ENCODE data around the gene SLC10A4.
"Not testable (repeated sequence)": the region's sequence is repeated elsewhere in the genome, so short reads cannot be mapped to it uniquely, and the experiment has no call there.

The SLC10A4 gene, protein sequence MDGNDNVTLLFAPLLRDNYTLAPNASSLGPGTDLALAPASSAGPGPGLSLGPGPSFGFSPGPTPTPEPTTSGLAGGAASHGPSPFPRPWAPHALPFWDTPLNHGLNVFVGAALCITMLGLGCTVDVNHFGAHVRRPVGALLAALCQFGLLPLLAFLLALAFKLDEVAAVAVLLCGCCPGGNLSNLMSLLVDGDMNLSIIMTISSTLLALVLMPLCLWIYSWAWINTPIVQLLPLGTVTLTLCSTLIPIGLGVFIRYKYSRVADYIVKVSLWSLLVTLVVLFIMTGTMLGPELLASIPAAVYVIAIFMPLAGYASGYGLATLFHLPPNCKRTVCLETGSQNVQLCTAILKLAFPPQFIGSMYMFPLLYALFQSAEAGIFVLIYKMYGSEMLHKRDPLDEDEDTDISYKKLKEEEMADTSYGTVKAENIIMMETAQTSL

GRCh38 chr4:48483006-48483776, at the start of gene SLC10A4:
TSS of gene SLC10A4 (plus strand) at chr4:48483343. CDS start at chr4:48483562, 219 bp downstream.
- peak within 1 kb of the TSS in 1 of 2 donors; percentile 45 for H3K4me3 ChIP-seq (ENCODE audit: low read depth in 1 of 2, low read length in 2 of 2)
- peaks cover 0 to 4% of the 10 kb centered on the region in 2 donors for H3K4me1 ChIP-seq (ENCODE audit: control insufficient read depth in 1 of 2, insufficient read depth in 2 of 2, low read length in 2 of 2)
- H3K27ac ChIP-seq (ENCODE audit: low read depth, low read length) = no peak within 1 kb of the TSS
- no peaks in the 10 kb centered on the region for H3K36me3 ChIP-seq (ENCODE audit: control insufficient read depth in 1 of 2, insufficient read depth in 2 of 2, low read length in 2 of 2)
- H3K27me3 ChIP-seq (ENCODE audit: control insufficient read depth in 1 of 2, insufficient read depth in 2 of 2, low read length in 2 of 2) = peaks cover 50 to 66% of the 10 kb centered on the region in 2 donors
- no peak within 1 kb of the TSS for H3K9ac ChIP-seq (ENCODE audit: low read depth in 1 of 2, low read length in 2 of 2)
- H3K9me3 ChIP-seq (ENCODE audit: control insufficient read depth in 1 of 2, low read length in 2 of 2) = no peaks in the 10 kb centered on the region

- Histone ChIP-seq H3K27ac (ENCODE audit: low read depth, low read length) (no peak overlapping the region), H3K9ac (ENCODE audit: low read depth in 1 of 2, low read length in 2 of 2) (no peak overlapping the region), H3K9me3 (ENCODE audit: control insufficient read depth in 1 of 2, low read length in 2 of 2) (no peaks in the 10 kb centered on the region), H3K36me3 (ENCODE audit: control insufficient read depth in 1 of 2, insufficient read depth in 2 of 2, low read length in 2 of 2) (no peaks in the 10 kb centered on the region), H3K4me3 (ENCODE audit: low read depth in 1 of 2, low read length in 2 of 2) (no peak overlapping the region), H3K27me3 (ENCODE audit: control insufficient read depth in 1 of 2, insufficient read depth in 2 of 2, low read length in 2 of 2) (no peaks in the 10 kb centered on the region), H3K4me1 (ENCODE audit: control insufficient read depth in 1 of 2, insufficient read depth in 2 of 2, low read length in 2 of 2) (peaks cover 0 to 5% of the 10 kb centered on the region in 2 donors)
These were observed 46.8 kb upstream of the SLC10A4 start for GRCh38 chr4:48436318-48436717.

GRCh38 chr4:48439988-48440387, 43.2 kb upstream of the SLC10A4 start:
- peaks cover 0 to 5% of the 10 kb centered on the region in 2 donors for H3K4me1 ChIP-seq (ENCODE audit: control insufficient read depth in 1 of 2, insufficient read depth in 2 of 2, low read length in 2 of 2)
- no peak overlapping the region for H3K27ac ChIP-seq (ENCODE audit: low read depth, low read length)
- no peaks in the 10 kb centered on the region for H3K36me3 ChIP-seq (ENCODE audit: control insufficient read depth in 1 of 2, insufficient read depth in 2 of 2, low read length in 2 of 2)
- H3K27me3 ChIP-seq (ENCODE audit: control insufficient read depth in 1 of 2, insufficient read depth in 2 of 2, low read length in 2 of 2) = no peaks in the 10 kb centered on the region
- H3K4me3 ChIP-seq (ENCODE audit: low read depth in 1 of 2, low read length in 2 of 2) = no peak overlapping the region
- H3K9me3 ChIP-seq (ENCODE audit: control insufficient read depth in 1 of 2, low read length in 2 of 2) = no peaks in the 10 kb centered on the region
- no peak overlapping the region for H3K9ac ChIP-seq (ENCODE audit: low read depth in 1 of 2, low read length in 2 of 2)

GRCh38 chr4:48440914-48441313, 42.2 kb upstream of the SLC10A4 start:
- H3K9me3 ChIP-seq (ENCODE audit: control insufficient read depth in 1 of 2, low read length in 2 of 2); H3K4me3 ChIP-seq (ENCODE audit: low read depth in 1 of 2, low read length in 2 of 2); H3K27me3 ChIP-seq (ENCODE audit: control insufficient read depth in 1 of 2, insufficient read depth in 2 of 2, low read length in 2 of 2); H3K36me3 ChIP-seq (ENCODE audit: control insufficient read depth in 1 of 2, insufficient read depth in 2 of 2, low read length in 2 of 2); H3K27ac ChIP-seq (ENCODE audit: low read depth, low read length); H3K4me1 ChIP-seq (ENCODE audit: control insufficient read depth in 1 of 2, insufficient read depth in 2 of 2, low read length in 2 of 2); H3K9ac ChIP-seq (ENCODE audit: low read depth in 1 of 2, low read length in 2 of 2): not testable (repeated sequence)

DNA sequence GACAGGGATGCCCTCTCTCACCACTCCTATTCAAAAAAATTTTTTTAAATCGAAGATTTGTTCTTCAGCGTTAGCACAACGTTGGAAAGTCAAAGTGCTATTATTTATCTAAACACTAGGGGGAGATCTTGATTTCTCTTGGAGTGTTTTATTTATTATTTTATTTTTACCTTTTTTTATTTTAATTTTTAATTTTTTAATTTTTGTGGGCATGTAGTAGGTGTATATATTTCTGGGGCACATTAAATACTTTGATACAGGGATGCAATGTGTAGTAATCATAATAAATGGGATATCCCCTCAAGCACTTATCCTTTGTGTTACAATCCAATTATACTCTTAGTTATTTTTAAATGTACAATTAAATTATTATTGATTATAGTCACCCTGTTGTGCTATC, 37.4 kb upstream of the SLC10A4 start:
- no peak overlapping the region for H3K9ac ChIP-seq (ENCODE audit: low read depth in 1 of 2, low read length in 2 of 2)
- H3K4me3 ChIP-seq (ENCODE audit: low read depth in 1 of 2, low read length in 2 of 2) = no peak overlapping the region
- H3K9me3 ChIP-seq (ENCODE audit: control insufficient read depth in 1 of 2, low read length in 2 of 2) = no peaks in the 10 kb centered on the region
- no peaks in the 10 kb centered on the region for H3K4me1 ChIP-seq (ENCODE audit: control insufficient read depth in 1 of 2, insufficient read depth in 2 of 2, low read length in 2 of 2)
- H3K27ac ChIP-seq (ENCODE audit: low read depth, low read length) = no peak overlapping the region
- H3K27me3 ChIP-seq (ENCODE audit: control insufficient read depth in 1 of 2, insufficient read depth in 2 of 2, low read length in 2 of 2) = no peaks in the 10 kb centered on the region
- no peaks in the 10 kb centered on the region for H3K36me3 ChIP-seq (ENCODE audit: control insufficient read depth in 1 of 2, insufficient read depth in 2 of 2, low read length in 2 of 2)

GRCh38 chr4:48446642-48447041, 36.5 kb upstream of the SLC10A4 start:
- Histone ChIP-seq H3K9me3 (ENCODE audit: control insufficient read depth in 1 of 2, low read length in 2 of 2) (no peaks in the 10 kb centered on the region), H3K9ac (ENCODE audit: low read depth in 1 of 2, low read length in 2 of 2) (no peak overlapping the region), H3K27me3 (ENCODE audit: control insufficient read depth in 1 of 2, insufficient read depth in 2 of 2, low read length in 2 of 2) (no peaks in the 10 kb centered on the region), H3K4me1 (ENCODE audit: control insufficient read depth in 1 of 2, insufficient read depth in 2 of 2, low read length in 2 of 2) (no peaks in the 10 kb centered on the region), H3K4me3 (ENCODE audit: low read depth in 1 of 2, low read length in 2 of 2) (no peak overlapping the region), H3K27ac (ENCODE audit: low read depth, low read length) (no peak overlapping the region), H3K36me3 (ENCODE audit: control insufficient read depth in 1 of 2, insufficient read depth in 2 of 2, low read length in 2 of 2) (no peaks in the 10 kb centered on the region)

DNA sequence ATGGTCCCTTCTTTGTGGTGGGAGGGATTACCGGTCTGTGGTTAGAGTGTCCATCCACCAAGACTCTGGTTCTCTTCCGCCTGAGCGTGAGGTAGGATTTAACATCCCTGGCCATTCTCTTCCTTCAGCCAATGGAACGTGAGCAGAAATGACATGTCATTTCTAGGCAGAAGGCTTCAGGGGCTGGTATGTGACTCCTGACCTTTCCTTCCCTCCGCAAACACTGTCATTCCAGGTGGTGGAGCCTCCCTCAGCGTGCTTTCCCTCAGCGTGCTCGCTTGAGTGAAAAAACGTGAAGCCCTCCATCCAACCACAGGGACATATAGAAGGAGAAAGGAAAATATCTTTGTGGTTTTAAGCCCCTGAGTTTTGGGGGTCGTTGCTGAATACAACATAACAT, 34.0 kb upstream of the SLC10A4 start:
- no peaks in the 10 kb centered on the region for H3K36me3 ChIP-seq (ENCODE audit: control insufficient read depth in 1 of 2, insufficient read depth in 2 of 2, low read length in 2 of 2)
- H3K9me3 ChIP-seq (ENCODE audit: control insufficient read depth in 1 of 2, low read length in 2 of 2) = no peaks in the 10 kb centered on the region
- H3K4me1 ChIP-seq (ENCODE audit: control insufficient read depth in 1 of 2, insufficient read depth in 2 of 2, low read length in 2 of 2) = no peaks in the 10 kb centered on the region
- no peak overlapping the region for H3K9ac ChIP-seq (ENCODE audit: low read depth in 1 of 2, low read length in 2 of 2)
- no peak overlapping the region for H3K4me3 ChIP-seq (ENCODE audit: low read depth in 1 of 2, low read length in 2 of 2)
- no peaks in the 10 kb centered on the region for H3K27me3 ChIP-seq (ENCODE audit: control insufficient read depth in 1 of 2, insufficient read depth in 2 of 2, low read length in 2 of 2)
- H3K27ac ChIP-seq (ENCODE audit: low read depth, low read length) = no peak overlapping the region

GRCh38 chr4:48450740-48451139, 32.4 kb upstream of the SLC10A4 start:
- Histone ChIP-seq H3K9me3 (ENCODE audit: control insufficient read depth in 1 of 2, low read length in 2 of 2) (no peaks in the 10 kb centered on the region), H3K36me3 (ENCODE audit: control insufficient read depth in 1 of 2, insufficient read depth in 2 of 2, low read length in 2 of 2) (no peaks in the 10 kb centered on the region), H3K4me1 (ENCODE audit: control insufficient read depth in 1 of 2, insufficient read depth in 2 of 2, low read length in 2 of 2) (no peaks in the 10 kb centered on the region), H3K27ac (ENCODE audit: low read depth, low read length) (no peak overlapping the region), H3K27me3 (ENCODE audit: control insufficient read depth in 1 of 2, insufficient read depth in 2 of 2, low read length in 2 of 2) (no peaks in the 10 kb centered on the region), H3K9ac (ENCODE audit: low read depth in 1 of 2, low read length in 2 of 2) (no peak overlapping the region), H3K4me3 (ENCODE audit: low read depth in 1 of 2, low read length in 2 of 2) (no peak overlapping the region)

GRCh38 chr4:48451656-48452055, 31.5 kb upstream of the SLC10A4 start:
- H3K27ac ChIP-seq (ENCODE audit: low read depth, low read length); H3K36me3 ChIP-seq (ENCODE audit: control insufficient read depth in 1 of 2, insufficient read depth in 2 of 2, low read length in 2 of 2); H3K9me3 ChIP-seq (ENCODE audit: control insufficient read depth in 1 of 2, low read length in 2 of 2); H3K4me1 ChIP-seq (ENCODE audit: control insufficient read depth in 1 of 2, insufficient read depth in 2 of 2, low read length in 2 of 2); H3K9ac ChIP-seq (ENCODE audit: low read depth in 1 of 2, low read length in 2 of 2); H3K4me3 ChIP-seq (ENCODE audit: low read depth in 1 of 2, low read length in 2 of 2); H3K27me3 ChIP-seq (ENCODE audit: control insufficient read depth in 1 of 2, insufficient read depth in 2 of 2, low read length in 2 of 2): not testable (repeated sequence)

- no peak overlapping the region for H3K9ac ChIP-seq (ENCODE audit: low read depth in 1 of 2, low read length in 2 of 2)
- no peaks in the 10 kb centered on the region for H3K4me1 ChIP-seq (ENCODE audit: control insufficient read depth in 1 of 2, insufficient read depth in 2 of 2, low read length in 2 of 2)
- no peaks in the 10 kb centered on the region for H3K27me3 ChIP-seq (ENCODE audit: control insufficient read depth in 1 of 2, insufficient read depth in 2 of 2, low read length in 2 of 2)
- H3K27ac ChIP-seq (ENCODE audit: low read depth, low read length) = no peak overlapping the region
- H3K4me3 ChIP-seq (ENCODE audit: low read depth in 1 of 2, low read length in 2 of 2) = no peak overlapping the region
- H3K36me3 ChIP-seq (ENCODE audit: control insufficient read depth in 1 of 2, insufficient read depth in 2 of 2, low read length in 2 of 2) = no peaks in the 10 kb centered on the region
- no peaks in the 10 kb centered on the region for H3K9me3 ChIP-seq (ENCODE audit: control insufficient read depth in 1 of 2, low read length in 2 of 2)
These were observed 28.6 kb upstream of the SLC10A4 start for GRCh38 chr4:48454591-48454990.
